HG03520 (cell line): ENCODE data around the gene KIAA0319L.

Experiments
- ATAC-seq: cut with Tn5 transposase; IDR thresholded peaks from one replicate; pipeline ENCODE4 v1.9.1; 2021; ENCODE audit warnings: mild to moderate bottlenecking, moderate library complexity; ENCODE audit not compliant: unreplicated experiment

Gene KIAA0319L

GRCh38 chr1:35539073-35539823, 18.0 kb downstream of the KIAA0319L start:
- ATAC-seq, result no peak

- ATAC-seq, result no peak
Observed at GRCh38 chr1:35537806-35538205, 19.4 kb downstream of the KIAA0319L start.

GRCh38 chr1:35536556-35537162, 20.5 kb downstream of the KIAA0319L start:
- no peak for ATAC-seq

- no peak for ATAC-seq
Observed at GRCh38 chr1:35535243-35535642, 22.0 kb downstream of the KIAA0319L start.

DNA sequence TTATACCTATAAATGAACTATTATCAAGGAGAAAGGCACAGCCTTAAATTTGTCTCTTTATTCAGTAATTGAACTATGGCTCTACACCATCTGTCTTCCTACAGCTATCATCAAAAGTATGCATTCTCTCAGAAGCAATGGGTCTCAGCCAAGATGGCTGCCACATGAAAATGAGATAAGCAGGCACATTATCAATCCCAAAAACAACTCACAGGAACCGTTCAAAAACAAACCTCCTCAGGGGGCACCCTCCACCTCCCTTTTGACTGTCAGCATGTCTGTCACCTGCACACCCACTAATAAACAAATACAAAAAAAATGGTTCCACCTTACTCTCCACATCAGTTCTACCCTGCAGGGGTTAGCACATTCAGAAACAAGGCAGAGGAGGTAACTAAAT, 23.6 kb downstream of the KIAA0319L start:
- ATAC-seq, result no peak

DNA sequence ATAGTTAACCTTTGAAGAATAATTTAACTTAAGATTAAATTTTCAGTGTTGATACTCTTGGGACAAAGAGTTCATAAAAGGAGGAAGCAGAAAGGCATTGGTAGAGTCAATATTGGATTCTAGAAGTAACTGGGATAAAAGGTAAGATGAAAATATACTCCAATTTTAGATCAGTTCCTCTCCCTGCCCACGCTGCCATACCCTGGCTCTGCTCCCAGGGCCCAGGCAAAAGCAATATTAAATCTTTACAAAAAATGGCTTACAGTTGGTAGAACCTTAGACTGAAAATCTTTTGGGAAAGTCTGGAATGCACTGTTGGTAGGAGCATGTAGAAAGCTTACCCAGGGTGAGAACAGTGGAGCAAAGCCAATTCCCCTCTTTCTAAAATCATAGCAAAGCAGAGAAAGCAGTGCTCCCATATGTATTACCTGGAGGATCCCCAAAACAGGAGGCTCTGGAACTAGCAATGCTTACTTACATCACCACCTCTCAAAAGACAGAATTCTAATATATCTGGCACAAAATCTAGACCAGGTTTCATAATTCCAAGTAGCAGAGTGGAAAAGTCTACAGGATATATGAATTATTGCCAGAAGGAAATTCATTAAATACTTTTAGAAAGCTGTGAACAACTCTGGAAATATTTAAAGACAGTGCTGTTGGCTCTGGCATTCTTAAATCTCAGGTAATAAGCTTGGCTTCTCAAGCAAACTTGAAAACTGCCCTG, 24.5 kb downstream of the KIAA0319L start:
- ATAC-seq, result no peak

DNA sequence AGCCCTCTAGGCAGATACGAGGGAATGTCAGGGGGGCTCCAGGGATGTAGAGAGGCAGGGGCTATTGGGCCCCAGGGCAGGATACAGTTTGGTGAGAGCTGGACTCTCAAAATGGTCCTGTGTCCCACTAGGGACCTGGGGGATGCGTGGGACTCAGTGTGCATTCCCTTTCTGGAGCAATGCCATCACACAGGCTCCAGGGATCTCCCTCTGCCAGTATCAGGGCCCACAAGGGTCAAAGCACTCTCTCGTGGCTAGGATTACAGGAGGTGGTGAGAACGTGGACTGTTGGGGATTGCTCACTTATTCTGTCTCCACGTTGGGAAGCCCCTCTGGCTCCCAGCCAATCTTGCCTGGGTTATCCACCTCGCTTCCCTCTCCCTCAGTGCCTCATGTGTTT, 25.8 kb downstream of the KIAA0319L start:
- no peak for ATAC-seq

DNA sequence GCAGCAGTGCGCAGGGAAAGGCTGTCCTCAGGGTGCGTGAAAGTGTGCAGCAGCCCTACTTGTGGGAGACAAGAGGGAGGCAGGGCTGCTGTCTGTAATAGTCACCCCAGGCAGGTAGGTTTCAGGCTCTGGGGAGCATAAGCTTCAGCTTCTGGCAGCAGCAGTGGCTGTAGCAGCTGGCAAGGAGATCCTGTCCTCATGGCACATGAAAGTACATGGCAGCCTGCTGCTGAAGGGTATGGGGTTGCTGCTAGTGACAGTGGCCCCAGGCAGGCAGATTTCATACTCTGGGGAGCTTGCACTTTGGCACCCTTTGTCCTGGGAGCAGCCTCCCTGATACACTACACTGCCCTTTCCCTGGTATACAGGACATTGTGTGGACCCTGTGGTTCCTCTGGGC, 26.3 kb downstream of the KIAA0319L start:
- ATAC-seq, result no peak

DNA sequence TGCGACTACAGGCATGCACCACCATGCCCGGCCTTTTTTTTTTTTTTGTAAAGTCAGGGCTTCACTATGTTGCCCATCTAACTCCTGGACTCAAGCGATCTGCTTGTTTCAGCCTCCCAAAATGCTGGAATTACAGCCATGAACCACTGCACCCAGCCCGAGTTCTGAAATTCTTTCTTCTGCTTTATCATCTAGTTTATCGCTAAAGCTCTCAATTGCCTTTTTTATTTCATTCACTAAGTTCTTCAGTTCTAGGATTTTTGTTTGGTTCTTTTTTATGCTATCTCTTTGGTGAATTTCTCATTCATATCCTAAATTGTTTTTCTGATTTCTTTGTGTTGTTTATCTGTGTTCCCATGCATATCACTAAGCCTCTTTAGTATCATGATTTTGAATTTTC, 27.0 kb downstream of the KIAA0319L start:
- no peak for ATAC-seq

- no peak for ATAC-seq
Observed at GRCh38 chr1:35524106-35524505, 33.1 kb downstream of the KIAA0319L start.

- no peak for ATAC-seq
Observed at GRCh38 chr1:35519432-35519831, 37.8 kb downstream of the KIAA0319L start.

DNA sequence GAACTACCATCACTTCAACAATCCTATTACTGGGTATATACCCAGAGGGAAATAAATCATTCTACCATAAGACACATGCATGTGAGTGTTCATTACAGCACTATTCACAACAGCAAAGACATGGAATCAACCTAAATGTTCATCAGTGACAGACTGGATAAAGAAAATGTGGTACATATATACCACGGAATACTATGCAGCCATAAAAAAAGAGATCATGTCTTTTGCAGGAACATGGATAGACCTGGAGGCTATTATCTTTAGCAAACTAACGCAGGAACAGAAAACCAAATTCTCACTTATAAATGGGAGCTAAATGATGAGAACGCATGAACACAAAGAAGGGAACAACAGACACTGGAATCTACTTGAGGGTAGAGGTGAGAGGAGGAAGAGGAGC, 39.0 kb downstream of the KIAA0319L start:
- no peak for ATAC-seq

DNA sequence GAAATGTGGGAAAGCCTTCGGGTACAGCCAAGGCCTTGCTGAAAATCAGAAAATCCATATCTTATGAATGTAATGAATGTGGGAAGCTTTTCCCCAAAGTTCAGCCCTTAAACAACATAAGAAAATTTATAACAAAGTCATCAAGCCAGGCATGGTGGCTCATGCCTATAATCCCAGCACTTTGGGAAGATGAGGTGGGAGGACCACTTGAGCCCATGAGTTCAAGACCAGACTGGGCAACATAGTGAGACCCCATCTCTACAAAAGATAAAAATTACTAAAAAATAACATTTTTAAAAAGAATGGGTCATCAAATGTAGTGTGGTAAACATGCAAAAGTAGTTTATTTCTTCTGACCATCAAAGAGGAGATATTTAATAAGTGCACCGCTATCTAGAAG, 45.9 kb downstream of the KIAA0319L start:
- no peak for ATAC-seq

DNA sequence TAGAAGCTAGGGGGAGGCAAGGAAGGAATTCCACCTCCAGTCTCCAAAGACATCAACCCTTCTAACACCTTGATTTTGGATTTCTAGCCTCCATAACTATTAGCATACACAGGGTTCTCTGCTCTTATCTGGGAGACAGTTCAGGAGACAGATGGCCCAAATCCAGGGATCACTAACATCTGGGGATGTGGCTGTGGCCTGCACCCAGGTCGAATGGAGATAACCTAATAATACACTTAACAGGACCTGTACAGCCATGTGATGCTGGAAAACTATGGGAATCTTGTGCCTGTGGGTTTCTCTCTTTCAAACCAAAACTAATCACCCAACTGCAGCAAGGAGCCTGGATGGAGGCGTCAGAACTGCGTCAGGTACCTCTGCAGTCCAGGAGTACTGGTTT, 47.6 kb downstream of the KIAA0319L start:
- no peak for ATAC-seq

GRCh38 chr1:35507947-35508346, 49.3 kb downstream of the KIAA0319L start:
- no peak for ATAC-seq

DNA sequence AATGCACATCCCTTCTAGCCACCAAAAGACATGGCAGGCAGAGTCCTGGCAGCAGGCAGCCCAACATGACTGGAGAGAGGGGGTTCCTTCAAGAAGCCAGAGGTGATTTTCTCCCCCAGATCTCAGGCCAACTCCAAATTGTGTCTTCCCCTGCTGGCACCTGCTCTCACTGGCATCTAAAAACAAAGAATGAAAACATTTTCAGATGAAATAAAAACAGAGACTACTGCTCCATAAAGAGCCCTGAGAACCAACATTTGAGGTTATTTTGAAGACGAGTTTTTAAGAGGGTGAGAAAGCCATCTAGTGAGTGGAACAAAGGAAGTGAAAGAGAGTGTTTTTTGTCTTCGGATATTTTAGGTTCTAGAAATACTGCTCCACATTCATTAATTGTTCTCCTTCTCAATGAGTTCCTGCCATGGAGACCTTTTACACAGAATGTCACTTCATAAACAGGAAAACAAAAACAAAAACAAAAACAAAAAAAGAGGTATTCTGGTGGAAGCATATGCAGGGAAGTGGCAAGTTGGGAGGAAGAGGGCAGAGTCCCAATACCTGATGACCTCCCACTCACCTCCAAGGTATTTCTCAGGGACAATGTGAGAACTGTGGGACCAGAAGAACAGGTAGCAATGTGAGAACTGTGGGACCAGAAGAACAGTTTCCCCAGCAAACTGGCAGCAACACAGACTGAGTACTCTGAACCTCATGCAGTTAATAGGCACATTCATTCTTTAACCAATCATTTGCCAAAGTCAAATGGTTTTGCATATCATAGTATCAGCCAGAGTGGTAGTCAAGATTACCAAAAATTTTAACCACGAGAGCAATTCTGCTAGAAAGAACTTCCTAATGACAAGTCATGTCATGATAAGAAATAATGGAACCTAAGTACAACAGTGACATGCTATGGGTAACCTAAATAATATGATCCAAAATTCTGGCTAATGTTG, 50.0 kb downstream of the KIAA0319L start:
- ATAC-seq, result no peak

- ATAC-seq, result no peak
Observed at GRCh38 chr1:35505911-35506798, 51.0 kb downstream of the KIAA0319L start.

GRCh38 chr1:35502242-35502641, 55.0 kb downstream of the KIAA0319L start:
- no peak for ATAC-seq

DNA sequence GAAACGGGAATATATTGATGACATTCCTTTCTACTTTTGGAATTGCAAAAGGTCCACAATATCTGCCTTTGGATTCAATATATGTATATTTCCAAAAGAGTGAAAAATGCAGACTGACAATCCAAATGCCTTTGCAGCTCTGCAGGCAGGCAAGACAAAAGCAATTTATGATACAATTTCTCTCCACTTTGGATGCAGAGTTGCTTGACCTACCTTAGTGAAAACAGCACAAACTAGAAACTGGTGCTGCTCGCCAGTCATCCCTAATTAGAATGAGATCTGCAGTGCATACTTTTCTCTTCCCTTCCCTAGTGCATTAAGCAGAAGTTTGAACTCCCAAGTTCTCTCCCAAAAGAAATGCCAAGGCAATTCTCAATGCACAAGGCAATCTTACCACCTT, 56.8 kb downstream of the KIAA0319L start:
- ATAC-seq, result no peak

DNA sequence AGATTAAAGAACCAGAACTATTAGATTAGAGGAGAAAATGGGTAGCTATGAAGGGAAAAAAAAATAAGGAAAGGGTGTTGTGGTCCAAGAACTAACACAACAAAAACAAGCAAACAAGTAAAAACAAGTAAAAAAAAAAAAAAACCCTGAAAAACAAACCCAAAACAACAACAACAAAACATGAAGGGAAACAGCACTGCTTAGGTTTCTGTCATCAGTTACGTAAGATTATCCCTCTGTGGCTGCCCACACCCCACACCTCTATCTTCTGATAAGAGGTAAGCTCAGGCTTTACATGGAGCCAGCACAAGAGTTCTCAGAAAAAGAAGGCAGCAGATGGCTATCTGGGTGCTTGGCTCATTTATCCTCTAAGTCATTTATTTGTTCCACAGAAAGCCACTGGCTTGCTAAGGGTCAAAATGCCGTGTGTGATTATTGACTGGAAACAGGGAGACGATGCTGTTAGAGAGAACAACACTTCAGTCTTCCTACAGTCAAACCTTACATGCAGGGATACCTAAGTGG, 57.5 kb downstream of the KIAA0319L start:
- no peak for ATAC-seq
